Left colon (tissue), 2 donors: ENCODE results near the gene ZBTB8OS. TPM values are rescaled to one million over a fixed set of nuclear protein-coding genes. Genes with fewer than 3 reads are reported as not detected.
"Not testable (repeated sequence)": the region's sequence is repeated elsewhere in the genome, so short reads cannot be mapped to it uniquely, and the experiment has no call there.

Experiments
- ATAC-seq: fragments of 200-7000 bp; cut with Tn5 transposase; one replicate; pipeline ENCODE4 v1.9.1; 2020; ENCODE audit warnings: mild to moderate bottlenecking, moderate library complexity
- DNase-seq, 2 donors: peaks; one replicate each; pipeline ENCODE4 v3.0.0-alpha.2; 2020
- intact Hi-C, 2 donors: fragments of 100-400 bp; cut with DNase I in 1 of 2; cut with micrococcal nuclease in 1 of 2; formaldehyde crosslinking; loops; one replicate each; pipeline versions ENCODE4 v1.11.2 to v1.14.0; 2022; cut with DNase I, micrococcal nuclease
- long read RNA-seq: library from polyadenylated mRNA; unstranded; transcript quantifications from one replicate; pipeline ENCODE4 v2.0.0, GENCODE V29; 2021
- total RNA-seq, 2 donors: library from RNA; stranded (reverse); fragmentation: NEBNext Ultra II Directional; extraction: Animal tissue kit (Norgen Biotek cat#: 25700); gene quantifications; one replicate each; pipeline ENCODE4 v1.2.1, GENCODE V29; 2021
- donor health status: DM: no; HTN: no; CAD: no.
- donor health status: DM: yes; HTN: yes; CAD: no.

Gene ZBTB8OS
- total RNA-seq = 10 to 100 TPM; 44.0 to 44.1 TPM
- long read RNA-seq, transcript ZBTB8OS-208 (7 exons, 1,601 nt) = major isoform, 7 of 20 reads
- long read RNA-seq, partial matches to known transcripts = 1 of 20 reads
- long read RNA-seq, other reads (novel, unspliced or antisense) = 7 of 20 reads

DNA sequence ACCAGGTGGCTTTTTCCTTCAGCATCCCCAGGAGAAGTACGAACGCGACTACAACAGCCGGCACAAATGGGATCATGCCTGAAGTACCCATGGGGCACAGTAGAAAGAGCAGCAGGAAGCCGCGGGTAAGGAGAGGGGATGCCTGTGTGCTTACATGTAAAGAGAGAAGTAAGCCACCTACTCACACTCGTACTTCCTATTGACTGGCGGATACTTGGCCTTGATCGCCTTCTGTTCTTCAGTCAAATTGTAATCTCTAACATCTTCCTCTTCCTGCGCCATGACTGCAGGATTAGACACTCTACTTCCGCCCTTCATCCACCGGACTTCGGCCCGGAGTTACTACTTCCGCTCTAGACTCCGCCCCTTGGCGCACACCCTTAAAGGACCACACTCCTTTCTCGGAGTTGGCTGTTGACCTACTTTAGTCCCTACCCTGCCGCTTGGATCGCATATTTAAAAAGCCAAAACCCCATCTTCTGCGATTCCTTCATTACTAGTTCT lies at the start of gene ZBTB8OS:
ZBTB8OS (minus strand) TSS at position 303 of the 504 bp plus-strand sequence; CDS start at position 282, 21 bp downstream.
- ATAC-seq = peak; percentile 83
- DNase-seq = peak; percentile 93 to 95
- intact Hi-C loops = no loop called here

GRCh38 chr1:32696996-32697395 lies 46.6 kb upstream of the ZBTB8OS start:
- DNase-seq, ATAC-seq, intact Hi-C loops: not testable (repeated sequence)

DNA sequence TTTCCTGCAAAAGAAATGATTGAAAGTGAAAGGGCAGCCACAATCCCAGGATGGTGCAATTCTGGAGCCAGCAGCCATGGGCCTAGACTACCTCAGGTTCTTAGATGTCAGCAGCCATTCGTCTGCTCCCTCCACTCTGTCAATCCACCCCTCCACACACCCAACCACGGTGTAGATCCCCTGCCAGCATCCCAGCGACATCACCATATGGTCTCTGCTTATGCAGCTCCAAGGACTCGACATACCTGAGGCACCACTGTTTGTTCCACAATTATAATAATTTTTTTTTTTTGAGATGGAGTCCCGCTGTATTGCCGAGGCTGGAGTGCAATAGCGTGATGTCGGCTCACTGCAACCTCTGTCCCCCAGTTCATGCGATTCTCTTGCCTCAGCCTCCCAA lies 45.7 kb upstream of the ZBTB8OS start:
- DNase-seq (no peak), ATAC-seq (no peak)
- intact Hi-C loops = no loop called here

- ATAC-seq (peak; percentile 27), DNase-seq (peak in 1 of 2 donors; percentile 63)
- intact Hi-C loops = no loop called here
These were observed 45.0 kb upstream of the ZBTB8OS start for GRCh38 chr1:32695098-32695904.

- intact Hi-C loops = no loop called here
- no peak for DNase-seq
- no peak for ATAC-seq
These were observed 43.3 kb upstream of the ZBTB8OS start for GRCh38 chr1:32693455-32694174.

DNA sequence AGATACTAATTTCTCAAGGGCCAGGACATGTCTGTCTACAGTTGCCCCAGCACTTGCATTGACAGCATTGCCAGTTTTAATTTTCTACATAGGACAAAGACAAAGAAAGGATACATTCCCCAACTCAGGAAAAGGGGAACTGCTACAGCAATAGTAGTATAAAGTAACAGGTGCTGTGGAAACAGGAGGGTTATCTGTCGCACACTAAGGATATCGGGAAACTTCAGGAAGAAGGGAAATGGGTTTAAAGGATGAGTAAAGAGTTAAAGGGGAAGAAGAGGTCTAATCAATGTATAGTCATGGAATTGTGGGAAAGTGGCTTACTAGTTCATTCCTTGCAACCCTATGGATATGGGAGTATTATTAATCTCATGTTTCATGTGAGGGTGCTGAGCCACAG lies 36.0 kb upstream of the ZBTB8OS start:
- intact Hi-C loops = no loop called here
- DNase-seq (no peak), ATAC-seq (no peak)

DNA sequence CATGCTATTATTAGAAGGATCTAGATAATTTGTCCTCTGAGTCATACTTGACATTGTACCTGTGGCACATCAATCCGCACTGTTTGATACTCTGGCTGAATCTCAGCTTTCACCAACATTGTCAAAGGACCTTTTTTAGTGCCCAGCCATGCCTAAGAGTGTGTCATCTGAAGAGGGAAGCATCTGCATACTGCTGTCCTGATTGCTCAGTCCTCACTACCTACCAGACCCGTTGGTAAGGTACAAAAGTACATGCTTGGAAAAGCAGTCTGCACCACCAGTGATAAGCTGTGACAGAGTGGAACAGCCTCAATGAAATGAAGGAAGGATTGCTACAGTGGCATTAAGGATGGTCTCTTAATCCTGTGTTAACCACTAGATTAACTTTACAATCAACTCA lies 35.1 kb upstream of the ZBTB8OS start:
- intact Hi-C loops = no loop called here
- ATAC-seq (no peak), DNase-seq (no peak)

- ATAC-seq (peak; percentile 60), DNase-seq (peak; percentile 45 to 62)
- intact Hi-C loops = no loop called here
These were observed 33.9 kb upstream of the ZBTB8OS start for GRCh38 chr1:32684167-32684811.

- ATAC-seq (no peak), DNase-seq (no peak)
- intact Hi-C loops = no loop called here
These were observed 33.0 kb upstream of the ZBTB8OS start for GRCh38 chr1:32683397-32683796.

- peak; percentile 31 for ATAC-seq
- no peak for DNase-seq
- intact Hi-C loops = no loop called here
These were observed 31.6 kb upstream of the ZBTB8OS start for GRCh38 chr1:32681999-32682398.

GRCh38 chr1:32681509-32681908 lies 31.2 kb upstream of the ZBTB8OS start:
- intact Hi-C loops = no loop called here
- ATAC-seq (no peak), DNase-seq (no peak)

- intact Hi-C loops = no loop called here
- DNase-seq (no peak), ATAC-seq (peak; percentile 59)
These were observed 30.3 kb upstream of the ZBTB8OS start for GRCh38 chr1:32680642-32681041.

GRCh38 chr1:32679993-32680392 lies 29.6 kb upstream of the ZBTB8OS start:
- ATAC-seq, intact Hi-C loops, DNase-seq: not testable (repeated sequence)

DNA sequence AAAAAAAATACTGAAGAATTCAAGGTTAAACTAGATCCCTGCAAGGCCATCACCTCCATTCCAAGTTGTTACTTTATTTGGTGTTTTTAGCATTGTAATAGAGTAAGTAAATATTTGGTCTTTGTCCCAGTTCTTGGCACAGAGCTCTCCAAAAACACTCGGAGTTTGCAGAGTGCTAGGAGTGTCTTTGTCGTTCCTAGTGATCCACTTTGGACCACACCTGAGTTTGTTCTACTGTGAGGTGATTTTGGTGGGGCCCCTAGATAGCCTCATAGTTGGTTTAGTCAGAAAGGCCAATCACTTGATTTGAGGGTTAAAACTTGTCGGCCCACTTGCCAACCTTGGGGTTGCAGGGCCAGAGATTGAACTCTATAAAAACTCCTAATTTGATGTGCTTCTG lies 26.6 kb upstream of the ZBTB8OS start:
- intact Hi-C loops = no loop called here
- DNase-seq = no peak
- ATAC-seq = peak; percentile 60

DNA sequence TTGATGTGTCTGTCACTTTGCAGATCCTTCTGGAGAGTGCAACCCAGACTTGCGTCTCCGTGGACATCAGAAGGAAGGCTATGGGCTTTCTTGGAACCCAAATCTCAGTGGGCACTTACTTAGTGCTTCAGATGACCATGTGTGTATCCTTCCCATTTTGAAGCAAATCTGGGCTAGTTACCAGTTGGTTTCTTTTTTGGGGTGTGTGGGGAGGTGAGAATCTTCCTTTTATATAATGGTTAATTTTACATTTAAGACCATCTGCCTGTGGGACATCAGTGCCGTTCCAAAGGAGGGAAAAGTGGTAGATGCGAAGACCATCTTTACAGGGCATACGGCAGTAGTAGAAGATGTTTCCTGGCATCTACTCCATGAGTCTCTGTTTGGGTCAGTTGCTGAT lies 18.4 kb upstream of the ZBTB8OS start:
- ATAC-seq, intact Hi-C loops, DNase-seq: not testable (repeated sequence)

DNA sequence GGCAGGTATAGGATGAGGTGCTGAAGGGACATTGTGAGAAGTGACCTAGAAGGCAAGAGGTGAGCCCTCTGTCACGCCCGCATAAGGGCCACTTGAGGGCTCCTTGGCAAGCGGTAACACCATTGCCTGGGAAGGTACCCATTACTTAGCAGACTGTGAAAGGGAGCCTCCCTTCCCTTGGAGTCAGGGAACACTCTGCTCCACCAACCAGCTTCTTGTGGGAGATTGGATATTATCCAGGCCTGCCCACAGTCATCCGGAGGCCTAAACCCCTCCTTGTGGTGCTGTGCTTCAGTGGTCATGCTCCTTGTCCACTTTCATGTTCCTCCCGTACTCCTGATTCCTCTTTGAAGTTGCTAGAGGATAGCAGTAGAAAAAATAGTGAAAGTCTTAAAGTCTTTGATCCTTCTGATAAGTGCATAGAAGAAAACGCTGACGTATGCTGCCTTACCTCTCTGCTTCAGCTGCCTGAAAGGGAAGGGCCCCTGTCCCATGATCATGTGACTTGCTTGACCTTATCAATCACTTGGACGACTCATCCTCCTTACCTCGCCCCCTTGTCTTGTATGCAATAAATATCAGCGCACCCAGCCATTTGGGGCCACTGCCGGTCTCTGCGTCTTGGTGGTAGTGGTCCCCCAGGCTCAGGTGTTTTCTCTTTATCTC lies 16.7 kb upstream of the ZBTB8OS start:
- intact Hi-C loops = no loop called here
- DNase-seq = no peak
- no peak for ATAC-seq

DNA sequence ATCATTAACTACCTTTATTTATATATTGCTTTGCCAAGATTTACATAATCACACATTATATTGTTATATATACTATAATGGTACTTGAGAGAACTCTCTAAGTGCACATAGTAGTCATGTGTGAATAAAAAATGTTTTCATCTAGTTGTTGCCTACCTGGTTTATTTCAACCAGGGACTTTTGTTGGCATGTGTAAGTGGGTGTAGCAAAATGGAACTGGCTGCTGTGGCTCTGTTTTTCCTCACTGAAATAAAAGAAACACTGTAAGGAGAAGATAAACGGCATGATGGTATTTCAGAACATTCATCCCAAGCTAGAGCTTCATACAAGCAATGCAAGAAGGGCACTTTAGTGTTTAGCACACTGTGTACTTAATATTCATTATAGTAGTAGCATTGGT lies 15.6 kb upstream of the ZBTB8OS start:
- DNase-seq (no peak), ATAC-seq (no peak)
- intact Hi-C loops = no loop called here

- no peak for ATAC-seq
- DNase-seq = no peak
- intact Hi-C loops = no loop called here
These were observed 9.2 kb upstream of the ZBTB8OS start for GRCh38 chr1:32659581-32659980.
